Measurements from ENCODE around the gene SLAMF1.
"Not testable (repeated sequence)": the region's sequence is repeated elsewhere in the genome, so short reads cannot be mapped to it uniquely, and the experiment has no call there.

Gene SLAMF1, protein sequence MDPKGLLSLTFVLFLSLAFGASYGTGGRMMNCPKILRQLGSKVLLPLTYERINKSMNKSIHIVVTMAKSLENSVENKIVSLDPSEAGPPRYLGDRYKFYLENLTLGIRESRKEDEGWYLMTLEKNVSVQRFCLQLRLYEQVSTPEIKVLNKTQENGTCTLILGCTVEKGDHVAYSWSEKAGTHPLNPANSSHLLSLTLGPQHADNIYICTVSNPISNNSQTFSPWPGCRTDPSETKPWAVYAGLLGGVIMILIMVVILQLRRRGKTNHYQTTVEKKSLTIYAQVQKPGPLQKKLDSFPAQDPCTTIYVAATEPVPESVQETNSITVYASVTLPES

GRCh38 chr1:160646711-160647328, at the start of gene SLAMF1:
Gene SLAMF1 (minus strand): TSS chr1:160647044. CDS start chr1:160646945, 99 bp downstream.
- no peak for DNase-seq (ENCODE audit: low read depth)

- DNase-seq (ENCODE audit: low read depth): not testable (repeated sequence)
Observed at GRCh38 chr1:160692390-160692789, 45.5 kb upstream of the SLAMF1 start.

DNA sequence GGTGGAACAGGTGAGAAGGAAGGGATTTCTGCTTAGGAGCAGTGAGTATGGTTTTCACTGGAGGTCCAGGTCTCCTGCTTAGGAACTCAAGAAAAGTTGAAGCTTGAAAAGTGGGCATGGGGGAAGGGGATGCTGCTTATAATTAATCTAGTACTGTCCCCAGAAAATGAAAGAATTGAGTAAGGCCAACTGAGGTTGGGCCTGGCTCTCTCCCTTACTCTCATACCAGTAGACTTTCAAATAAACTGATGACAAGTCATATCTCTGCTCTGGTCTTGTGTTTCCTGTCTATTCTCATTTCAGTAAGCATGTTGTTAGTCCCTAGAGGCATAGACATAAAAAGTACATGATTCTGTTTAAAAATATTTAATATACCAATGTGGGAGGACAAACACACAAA, 38.4 kb upstream of the SLAMF1 start:
- DNase-seq (ENCODE audit: low read depth): no peak

DNA sequence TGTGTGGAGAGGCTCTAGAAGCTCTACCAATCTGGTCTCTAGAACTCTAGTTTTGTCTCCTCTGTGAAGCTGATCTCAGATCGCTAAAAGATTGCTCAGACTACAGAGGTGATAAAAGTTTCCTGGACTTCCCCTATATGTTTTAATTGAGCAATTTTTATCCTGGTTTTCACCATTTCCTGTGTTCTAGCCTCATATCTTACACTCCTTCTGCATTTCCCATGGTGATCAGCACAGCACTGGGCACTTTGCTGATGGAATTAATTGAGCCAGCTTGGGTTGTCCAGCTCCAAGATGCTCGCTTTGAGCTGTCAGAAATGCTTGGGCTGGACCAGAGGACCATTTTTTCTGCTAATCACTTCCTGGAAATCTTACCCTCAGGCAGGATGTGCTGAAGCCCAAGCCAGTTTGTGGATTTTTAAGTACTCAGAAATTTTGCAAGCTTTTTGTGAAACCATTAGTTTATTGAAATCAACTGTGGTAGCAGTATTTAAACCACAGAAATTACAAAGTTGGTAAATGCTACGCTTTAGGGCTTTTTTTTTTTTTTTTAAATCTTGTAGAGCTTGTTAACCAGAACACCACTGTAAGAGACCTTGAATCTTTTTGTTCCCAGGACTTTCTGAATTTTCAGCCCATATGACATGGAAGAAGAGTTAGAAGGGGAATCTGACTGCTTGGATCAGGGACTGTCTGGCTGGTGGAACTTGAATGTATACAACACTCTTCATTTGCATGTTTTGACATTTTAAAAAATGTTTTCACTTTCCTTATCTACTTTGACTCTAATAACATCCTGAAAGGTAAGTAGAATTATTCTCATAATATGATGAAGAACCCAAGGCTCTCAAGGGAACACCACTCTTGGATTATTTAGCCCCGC, 36.4 kb upstream of the SLAMF1 start:
- DNase-seq (ENCODE audit: low read depth): no peak

DNA sequence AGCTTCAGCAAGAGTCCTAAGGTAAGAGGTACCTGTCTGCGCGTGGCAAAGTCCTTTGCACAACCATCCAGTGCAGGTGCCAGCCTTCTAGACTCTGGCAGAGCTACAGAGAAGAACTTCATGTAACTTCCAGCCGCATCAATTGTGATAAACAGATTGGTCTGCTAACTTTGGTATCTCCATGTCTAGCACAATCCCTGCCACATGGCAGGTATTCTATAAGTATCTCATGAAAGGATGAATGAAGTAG, 35.0 kb upstream of the SLAMF1 start:
- DNase-seq (ENCODE audit: low read depth): no peak

DNA sequence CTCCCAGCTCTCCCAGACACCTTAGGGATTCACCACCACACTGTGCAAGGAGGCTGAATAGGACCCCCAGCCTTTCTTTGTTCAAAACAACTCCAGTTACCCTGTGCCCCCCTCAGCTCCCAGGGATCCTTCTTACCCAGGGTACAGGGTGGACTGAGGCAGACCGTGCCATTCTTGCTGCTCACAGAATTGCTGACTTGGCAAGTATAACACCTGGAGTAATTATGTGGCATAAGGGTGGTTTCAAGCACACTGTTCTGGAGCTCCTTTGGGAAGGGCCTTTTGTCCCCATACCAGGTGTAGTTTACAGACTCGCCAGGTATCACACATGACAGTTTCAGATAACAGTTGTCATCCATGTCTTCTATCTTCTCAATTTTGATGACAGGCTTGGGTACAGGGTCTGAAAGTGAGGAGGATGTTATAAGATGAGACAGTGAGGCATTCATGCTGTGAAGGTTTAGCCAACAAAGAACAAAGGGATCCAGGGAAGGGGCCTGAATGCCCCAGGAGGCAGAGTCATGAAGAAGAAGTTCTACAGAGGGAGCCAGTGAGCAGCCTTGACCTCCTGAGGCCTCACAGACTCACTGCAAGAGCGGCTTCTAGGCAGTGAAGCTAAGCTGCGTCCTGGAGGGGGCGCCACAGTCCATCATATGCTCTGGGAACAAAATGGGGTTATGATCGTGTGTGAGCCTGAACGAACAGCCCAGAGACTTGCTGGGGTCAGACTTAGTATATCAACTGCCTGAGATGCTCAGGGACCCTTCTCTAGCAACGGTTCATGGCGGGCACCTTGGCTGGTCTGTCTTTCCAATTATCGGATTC, 34.4 kb upstream of the SLAMF1 start:
- no peak for DNase-seq (ENCODE audit: low read depth)

GRCh38 chr1:160680399-160680798, 33.6 kb upstream of the SLAMF1 start:
- no peak for DNase-seq (ENCODE audit: low read depth)

- no peak for DNase-seq (ENCODE audit: low read depth)
Observed at GRCh38 chr1:160679893-160680292, 33.0 kb upstream of the SLAMF1 start.

DNA sequence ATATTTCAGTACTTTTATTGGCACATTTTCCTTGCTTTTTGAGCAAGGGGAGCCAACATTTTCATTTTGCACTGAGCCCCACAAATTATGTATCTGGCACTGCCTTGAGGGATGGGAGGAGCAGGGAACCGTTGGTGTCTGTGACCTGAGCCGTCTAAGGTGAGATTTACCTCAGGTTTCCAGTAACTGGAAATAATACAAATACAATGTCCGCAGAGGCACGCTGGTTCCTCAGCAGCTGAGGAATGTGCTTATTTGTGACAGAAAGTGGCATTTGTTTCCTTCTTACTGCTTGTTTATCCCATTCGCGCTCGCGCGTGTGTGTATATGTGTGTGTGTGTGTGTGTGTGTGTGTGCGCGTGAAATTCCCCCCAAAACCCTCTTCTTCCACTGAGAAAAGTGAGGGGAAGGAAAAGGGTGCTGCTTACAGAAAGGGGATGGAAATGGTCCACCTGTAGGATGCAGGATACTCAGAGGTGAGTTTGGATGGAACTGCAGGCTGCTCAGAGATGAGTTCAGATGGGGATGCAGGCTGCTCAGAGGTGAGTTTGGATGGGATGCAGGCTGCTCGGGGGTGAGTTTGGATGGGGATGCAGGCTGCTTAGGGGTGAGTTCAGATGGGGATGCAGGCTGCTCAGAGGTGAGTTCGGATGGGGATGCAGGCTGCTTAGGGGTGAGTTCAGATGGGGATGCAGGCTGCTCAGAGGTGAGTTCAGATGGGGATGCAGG, 30.2 kb upstream of the SLAMF1 start:
- no peak for DNase-seq (ENCODE audit: low read depth)

- DNase-seq (ENCODE audit: low read depth): peak; percentile 21
Observed at GRCh38 chr1:160675641-160676410, 29.0 kb upstream of the SLAMF1 start.

DNA sequence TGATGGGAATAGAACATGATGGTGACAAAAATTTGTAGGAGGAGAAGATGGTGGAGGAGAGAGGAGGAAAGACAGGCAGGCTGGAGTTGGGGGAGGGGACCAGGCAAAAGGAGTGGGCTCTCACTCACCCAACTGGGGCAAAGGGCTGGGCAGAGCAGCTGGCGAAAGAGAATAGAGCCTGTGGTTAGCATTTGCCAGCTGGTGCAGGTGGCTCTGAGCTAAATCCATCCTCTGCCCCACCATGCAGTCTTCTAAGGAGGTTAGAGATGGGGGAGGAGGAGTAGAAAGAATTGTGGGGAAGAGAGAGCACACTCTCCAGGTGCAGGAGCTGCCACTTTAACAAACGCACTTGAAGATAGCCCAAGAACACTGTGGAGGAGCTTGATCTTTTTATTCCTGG, 27.6 kb upstream of the SLAMF1 start:
- DNase-seq (ENCODE audit: low read depth): no peak

DNA sequence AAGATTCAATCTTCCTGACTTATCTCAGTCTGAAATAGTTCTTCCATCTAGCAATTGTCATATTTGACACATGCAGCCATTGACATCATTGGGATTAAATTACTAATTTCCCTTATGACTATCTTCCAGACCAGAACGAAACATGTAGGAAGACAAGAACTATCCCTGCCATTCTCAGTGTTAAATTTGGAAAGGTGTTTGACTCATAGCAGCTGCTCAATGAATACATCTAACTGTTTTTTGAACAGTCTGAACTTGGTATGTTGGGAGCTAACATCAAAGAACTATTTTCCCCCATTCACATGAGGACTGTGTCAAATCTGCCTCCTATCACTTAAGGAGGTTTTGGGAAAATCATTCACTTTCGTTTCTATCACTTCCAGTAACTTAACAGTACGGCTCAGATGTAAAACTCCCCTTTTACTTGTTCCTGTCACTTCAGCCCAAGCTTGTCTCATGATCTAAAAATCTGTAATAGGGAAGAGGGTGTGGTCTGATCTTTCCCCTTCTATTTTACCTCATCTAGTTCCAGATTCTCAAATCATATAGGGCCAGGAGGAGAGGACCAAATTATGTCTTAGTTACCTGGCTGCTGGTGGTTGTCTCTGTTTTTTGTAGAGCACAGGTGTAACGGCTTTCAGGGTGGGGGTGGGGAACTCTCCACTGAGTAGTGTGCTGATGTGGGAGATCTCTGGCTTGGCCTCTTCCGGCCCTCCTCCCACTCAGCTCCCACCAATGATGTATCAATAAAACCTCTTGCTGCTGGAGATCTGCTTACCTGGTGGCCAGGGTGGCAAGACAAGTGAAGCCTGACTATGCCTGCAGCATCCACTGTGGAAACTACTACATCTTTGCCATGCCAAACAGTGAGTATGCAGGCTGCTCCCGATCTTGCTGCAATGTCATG, 26.2 kb upstream of the SLAMF1 start:
- no peak for DNase-seq (ENCODE audit: low read depth)

GRCh38 chr1:160671603-160672517, 25.0 kb upstream of the SLAMF1 start:
- DNase-seq (ENCODE audit: low read depth): no peak

DNA sequence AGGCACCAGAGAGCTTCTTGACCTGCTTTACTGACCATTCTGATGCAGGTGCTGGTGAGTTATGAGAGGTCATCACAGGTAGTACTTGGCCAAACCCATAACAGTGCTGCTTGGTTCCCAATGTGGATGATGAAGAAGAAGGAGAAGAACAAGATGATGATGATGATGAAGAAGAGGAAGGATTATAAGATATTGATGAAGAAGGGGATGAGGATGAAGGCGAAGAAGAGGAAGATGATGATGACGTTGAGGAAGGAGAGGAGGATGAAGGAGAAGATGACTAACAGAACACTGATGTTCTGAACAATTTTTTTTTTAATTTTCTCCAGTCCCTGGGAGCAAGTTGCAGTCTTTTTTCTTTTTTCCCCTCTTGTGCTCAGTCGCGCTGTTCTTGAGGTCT, 23.9 kb upstream of the SLAMF1 start:
- DNase-seq (ENCODE audit: low read depth): no peak

DNA sequence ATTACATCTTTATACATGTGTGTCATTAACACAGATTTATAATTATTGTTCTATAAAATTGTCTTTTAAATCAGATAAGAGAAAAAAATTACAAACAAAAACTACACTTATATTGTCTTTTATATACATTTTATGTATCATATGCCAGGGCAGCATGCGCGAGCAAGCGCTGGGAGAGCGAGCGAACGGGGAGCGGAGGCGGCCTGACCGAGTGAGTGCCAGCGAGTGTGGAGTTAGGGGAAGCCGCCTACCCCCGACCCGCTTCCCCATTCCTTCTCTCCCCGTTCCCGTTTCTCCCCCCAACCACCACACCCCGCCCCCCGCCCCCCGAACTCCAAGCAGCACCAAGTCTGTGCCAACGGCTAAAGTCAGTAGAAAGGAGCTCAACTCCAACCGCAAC, 23.0 kb upstream of the SLAMF1 start:
- DNase-seq (ENCODE audit: low read depth): no peak

- no peak for DNase-seq (ENCODE audit: low read depth)
Observed at GRCh38 chr1:160669276-160669675, 22.4 kb upstream of the SLAMF1 start.

DNA sequence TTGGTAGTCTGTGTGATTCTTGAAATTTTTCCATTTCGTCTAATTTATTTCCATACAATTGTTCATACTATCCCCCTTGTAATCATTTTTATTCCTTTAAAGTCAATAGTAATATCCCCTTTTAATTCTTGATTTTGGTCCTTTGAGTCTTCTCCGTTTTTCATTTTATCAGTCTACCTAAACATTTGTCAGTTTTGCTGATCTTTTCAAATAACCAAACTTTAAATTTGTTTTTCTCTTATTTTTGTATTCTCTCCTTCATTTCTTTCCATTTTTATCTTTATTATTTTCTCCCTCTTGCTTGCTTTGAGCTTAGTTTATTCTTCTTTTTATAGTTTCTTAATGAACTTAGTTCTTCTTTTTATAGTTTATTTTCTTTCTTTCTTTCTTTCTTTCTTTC, 21.1 kb upstream of the SLAMF1 start:
- no peak for DNase-seq (ENCODE audit: low read depth)

- DNase-seq (ENCODE audit: low read depth): no peak
Observed at GRCh38 chr1:160666079-160666442, 19.2 kb upstream of the SLAMF1 start.
